HG03039 (cell line): ENCODE results near the gene KYAT1.

ENCODE experiments used
- ATAC-seq: cut with Tn5 transposase; IDR thresholded peaks from one replicate; pipeline ENCODE4 v1.9.1; 2021; ENCODE audit warnings: mild to moderate bottlenecking, moderate library complexity; ENCODE audit not compliant: unreplicated experiment

The KYAT1 gene

DNA sequence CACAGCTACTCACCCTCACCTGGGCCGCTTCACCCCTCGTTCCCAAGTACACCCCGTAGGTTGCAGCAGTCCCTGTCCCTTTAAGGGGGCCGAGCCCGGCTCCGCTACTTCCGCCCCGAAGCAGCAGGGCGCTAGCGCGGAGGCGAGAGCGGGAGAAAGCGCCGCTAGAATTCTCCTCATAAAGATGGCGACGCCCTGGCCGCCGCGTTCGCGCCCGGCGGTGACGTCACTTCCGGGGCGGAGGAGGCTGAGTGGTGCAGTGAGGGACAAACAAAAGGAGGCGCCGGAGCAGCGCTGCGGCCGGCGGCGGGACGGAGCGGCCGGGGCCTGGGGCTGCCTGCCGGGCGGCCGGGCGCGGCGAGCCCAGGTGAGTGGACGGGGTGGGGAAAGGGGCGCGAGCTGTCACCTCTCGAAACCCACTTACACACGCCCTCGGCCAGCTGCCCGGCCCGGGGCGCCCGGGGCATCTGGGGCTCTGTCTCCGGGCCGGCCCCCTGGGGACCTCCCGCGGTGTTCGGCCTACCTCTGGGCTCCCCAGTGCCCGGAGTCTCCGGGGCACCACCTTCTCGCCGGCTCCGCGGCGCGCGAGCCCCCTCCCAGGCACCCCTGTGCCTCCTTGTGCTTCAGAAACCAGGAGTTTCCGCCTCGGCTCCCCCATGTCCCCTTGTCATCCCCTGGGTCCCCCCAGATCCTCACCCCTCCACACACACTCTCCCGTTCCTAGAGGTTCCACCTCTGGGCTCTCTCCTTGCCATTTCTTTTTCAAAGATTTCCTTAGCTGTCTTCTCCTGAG, at the start of gene KYAT1, which contains the start of gene LRRC8A:
Gene KYAT1 (minus strand): TSS at position 67 of the 793 bp plus-strand sequence. CDS start 36,545 bp downstream, outside the sequence.
Gene LRRC8A (plus strand): TSS at position 250 of the 793 bp plus-strand sequence. CDS start 25,032 bp downstream, outside the sequence.
- ATAC-seq = peak; percentile 69

DNA sequence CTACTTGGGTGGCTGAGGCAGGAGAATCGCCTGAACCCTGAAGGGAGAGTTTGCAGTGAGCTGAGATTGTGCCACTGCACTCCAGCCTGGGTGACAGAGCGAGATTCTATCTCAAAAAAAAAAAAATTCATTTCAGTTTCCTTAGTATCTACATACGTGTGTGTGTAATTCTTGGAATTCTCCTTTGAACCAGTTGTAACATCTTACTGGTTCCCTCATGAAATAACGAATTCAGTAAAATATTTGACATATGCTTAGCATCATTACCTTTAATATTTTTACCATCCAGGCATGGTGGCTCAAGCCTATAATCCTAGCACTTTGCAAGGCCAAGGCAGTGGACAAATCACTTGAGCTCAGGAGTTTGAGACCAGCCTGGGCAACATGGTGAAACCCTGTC, 47.8 kb upstream of the KYAT1 start:
- no peak for ATAC-seq

DNA sequence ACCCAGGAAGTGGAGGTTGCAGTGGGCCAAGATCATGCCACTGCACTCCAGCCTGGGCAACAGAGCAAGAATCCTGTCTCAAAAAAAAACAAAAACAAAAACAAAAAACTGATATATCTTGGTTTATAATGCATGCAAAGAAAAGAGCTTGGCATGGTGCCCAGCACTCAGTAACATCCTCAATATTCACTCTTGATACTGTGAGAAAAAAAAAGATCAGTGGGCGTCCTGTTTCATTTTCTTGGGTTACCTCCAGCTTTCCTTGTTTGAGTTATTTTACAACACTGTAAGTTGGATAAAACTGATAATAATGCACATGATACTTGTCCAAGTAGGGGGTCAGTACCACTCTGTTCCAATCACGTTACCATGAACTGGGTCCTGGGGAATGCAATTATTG, 46.9 kb upstream of the KYAT1 start:
- ATAC-seq = no peak

DNA sequence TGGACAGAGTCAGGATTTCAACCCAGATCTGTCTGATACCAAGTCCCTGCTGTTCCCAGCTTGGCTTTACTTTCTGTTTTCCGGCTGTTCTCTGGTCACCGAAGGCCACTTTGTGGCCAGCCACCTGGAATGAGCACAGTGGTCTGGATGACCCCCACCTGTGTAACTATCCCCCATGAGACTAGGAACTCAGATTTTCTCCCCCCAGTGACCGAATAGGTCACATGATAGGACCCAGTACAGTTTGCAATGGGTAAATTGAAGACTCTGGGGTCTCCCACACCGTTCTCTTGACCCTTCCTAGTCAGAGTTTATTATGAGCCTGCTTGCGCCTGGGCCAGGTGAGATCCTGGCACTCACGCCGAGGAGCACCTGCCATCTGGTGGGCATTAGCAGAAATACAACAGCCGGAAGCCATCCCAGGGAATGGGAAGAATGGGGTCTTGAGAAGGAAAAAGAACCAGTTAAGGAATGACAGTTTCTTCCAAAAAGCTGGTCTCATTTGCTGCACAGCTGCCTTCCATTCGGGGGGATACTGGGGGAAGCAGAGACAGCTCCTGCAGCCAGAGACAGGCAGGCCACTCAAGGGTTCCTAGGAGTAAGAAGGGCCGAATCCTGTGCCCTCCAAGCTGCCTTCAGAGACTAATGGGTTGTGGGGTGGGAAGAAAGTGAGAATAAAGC, 46.1 kb upstream of the KYAT1 start:
- no peak for ATAC-seq

DNA sequence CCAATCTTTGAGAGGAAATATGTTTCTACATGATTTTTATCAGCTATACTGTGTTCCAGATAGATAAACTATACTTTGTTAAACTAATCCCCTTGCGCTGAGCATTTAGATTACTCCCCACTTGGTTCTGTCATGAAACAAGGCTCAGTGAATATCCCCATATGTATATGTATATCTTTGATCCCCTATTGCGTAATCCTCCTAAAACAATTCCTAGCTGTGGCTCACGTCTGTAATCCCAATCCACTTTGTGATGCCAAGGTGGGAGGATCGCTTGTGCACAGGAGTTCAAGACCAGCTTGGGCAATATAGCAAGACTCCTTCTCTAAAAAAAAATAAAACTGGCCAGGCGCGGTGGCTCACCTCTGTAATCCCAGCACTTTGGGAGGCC, 41.7 kb upstream of the KYAT1 start:
- no peak for ATAC-seq

DNA sequence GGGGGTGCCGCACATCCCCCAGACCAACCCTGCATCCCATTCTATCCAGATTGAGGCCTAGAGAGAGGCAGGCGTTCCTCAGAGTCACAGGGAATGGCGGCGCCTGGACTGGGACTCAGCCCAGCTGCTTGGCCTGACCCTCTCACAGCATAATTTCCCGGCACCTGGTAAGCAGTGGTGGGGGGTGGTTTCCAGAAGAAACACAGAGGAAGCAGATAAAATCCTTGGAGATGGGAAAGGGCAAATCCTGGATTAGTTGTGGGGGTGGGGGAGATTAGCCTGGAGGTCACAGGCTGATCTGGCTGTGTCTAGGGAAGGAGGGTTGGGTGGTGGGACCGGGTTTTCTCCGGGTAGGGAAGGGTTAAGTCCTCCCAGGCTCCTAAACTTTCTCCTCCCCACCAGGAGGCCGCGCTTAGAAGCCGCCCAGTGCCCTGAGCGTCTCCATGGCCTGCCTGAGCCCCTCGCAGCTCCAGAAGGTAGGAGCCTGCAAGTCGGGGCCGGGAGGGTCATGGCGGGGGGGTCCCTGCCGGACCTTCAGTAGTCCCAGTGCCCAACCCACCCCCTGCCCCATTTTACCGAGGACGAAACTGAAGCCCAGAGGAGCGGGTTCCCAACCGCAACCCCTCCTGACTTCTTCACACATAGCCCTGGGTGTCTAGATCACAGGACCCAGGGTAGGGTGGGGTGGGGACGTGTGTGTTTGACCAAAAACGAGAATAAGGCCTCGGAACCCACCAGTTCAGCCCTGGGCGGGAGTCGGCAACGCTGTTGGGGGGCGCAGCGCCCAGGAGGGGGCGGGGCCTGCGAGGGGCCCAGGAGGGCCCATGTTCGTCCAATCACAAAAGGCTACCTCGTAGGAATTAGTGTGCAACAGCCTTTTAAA, 40.4 kb upstream of the KYAT1 start:
- ATAC-seq = no peak

DNA sequence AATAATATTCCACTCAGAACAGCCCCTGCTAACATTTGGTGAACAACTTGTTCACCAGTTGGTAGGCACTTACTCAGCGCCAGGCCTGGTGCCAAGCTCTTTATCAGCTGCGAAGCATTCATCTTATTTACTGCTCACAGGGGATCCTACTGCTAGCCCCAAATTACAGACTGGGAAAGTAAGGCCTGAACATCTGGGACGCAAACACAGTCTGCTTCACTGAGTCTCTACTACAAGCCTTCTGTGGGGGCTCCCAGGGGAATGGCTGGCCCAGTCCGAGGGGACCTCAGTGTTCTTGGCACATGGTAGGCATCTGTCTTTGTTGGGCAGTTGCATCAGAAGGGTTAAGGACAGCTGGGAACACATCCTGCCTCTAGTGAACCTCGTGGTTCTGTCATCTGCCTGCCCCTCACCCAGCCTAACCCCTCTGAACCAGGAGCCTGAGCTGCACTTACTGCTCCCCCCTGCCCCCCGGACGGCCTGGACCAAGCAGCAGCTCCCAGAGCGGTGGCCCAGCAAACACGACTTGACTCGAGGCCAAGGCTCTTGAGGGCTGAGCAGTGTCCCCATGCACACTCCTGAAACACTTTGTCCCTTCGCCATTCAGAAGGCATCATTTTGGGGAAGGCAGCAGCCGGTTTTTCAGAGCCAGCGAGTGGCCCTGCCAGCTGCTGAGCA, 38.8 kb upstream of the KYAT1 start, which contains the start of gene PHYHD1:
Gene PHYHD1 (plus strand): TSS at position 602 of the 678 bp plus-strand sequence. CDS start 1,342 bp downstream, outside the sequence.
- no peak for ATAC-seq

DNA sequence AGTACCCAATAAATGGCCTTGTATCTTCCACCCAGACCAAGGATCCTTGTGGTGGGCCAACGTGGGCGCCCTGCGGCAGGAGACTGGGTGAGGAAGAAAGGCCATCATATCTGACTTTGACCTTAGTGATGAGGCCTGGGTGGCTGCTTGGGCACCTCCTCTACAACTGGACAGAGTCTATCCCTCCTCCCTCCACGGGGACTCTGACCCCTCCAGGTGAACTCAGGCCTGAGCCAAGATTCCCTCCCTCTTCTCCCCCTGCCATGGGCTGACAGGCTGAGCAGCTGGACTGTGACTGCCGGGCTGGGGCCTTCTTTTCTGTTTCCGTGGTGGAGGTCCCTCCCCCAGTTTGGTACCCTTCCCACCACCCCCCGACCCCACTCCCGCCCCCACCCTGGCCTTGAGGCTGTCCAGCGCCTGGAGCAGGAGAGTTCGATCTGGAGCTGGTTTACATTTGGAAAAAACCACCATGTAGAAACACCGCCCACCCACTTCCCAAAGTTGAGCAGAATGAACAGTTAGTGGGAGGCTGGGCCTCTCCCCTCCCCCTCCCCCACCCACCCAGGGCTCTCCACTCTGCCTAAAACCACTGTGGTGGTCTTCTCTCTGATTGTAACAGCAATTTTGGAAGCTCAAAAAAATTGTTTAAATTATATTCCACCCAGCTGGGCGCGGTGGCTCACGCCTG, 37.8 kb upstream of the KYAT1 start:
- no peak for ATAC-seq

DNA sequence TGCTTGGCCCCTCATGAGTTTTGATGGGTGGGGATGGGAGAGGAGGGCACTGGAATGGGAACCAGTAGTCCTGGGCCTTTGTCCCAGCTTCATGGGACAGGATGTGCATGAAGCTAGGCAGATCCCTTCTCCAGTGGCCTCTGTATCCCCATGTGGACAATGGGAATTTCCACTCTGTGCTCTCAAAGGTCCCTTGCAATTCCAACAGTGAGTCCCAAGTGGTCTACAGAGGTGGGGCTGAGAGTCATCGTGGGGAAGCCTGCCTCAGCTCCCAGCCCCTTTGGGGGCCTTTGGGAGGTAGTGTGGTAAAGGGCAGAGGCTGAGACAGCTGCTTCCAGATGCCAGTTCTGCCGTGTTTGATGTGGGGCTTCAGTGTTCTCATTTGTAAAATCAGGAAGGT, 37.2 kb upstream of the KYAT1 start:
- ATAC-seq = no peak

DNA sequence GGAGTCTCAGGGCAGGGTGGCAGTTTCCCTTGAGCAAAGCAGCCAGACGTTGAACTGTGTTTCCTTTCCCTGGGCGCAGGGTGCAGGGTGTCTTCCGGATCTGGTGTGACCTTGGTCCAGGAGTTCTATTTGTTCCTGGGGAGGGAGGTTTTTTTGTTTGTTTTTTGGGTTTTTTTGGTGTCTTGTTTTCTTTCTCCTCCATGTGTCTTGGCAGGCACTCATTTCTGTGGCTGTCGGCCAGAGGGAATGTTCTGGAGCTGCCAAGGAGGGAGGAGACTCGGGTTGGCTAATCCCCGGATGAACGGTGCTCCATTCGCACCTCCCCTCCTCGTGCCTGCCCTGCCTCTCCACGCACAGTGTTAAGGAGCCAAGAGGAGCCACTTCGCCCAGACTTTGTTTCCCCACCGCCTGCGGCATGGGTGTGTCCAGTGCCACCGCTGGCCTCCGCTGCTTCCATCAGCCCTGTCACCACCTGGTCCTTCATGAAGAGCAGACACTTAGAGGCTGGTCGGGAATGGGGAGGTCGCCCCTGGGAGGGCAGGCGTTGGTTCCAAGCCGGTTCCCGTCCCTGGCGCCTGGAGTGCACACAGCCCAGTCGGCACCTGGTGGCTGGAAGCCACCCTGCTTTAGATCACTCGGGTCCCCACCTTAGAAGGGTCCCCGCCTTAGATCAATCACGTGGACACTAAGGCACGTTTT, 35.5 kb upstream of the KYAT1 start:
- no peak for ATAC-seq

DNA sequence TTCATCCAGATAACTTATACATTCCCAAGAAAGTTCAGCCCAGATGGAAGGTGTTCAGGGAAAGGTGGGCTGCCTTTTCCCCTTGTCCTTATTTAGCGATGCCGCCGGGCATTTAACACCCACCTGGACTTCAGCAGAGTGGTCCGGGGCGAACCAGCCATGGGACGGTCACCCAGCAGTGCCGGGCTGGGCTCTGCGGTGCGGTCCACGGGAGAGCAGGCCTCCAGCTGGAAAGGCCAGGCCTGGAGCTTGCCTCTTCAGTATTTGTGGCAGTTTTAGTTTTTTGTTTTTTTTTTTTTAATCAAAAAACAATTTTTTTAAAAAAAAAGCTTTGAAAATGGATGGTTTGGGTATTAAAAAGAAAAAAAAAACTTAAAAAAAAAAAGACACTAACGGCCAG, 35.0 kb upstream of the KYAT1 start:
- ATAC-seq = no peak

DNA sequence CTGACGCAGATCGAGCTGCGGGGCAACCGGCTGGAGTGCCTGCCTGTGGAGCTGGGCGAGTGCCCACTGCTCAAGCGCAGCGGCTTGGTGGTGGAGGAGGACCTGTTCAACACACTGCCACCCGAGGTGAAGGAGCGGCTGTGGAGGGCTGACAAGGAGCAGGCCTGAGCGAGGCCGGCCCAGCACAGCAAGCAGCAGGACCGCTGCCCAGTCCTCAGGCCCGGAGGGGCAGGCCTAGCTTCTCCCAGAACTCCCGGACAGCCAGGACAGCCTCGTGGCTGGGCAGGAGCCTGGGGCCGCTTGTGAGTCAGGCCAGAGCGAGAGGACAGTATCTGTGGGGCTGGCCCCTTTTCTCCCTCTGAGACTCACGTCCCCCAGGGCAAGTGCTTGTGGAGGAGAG, 34.5 kb upstream of the KYAT1 start:
- ATAC-seq = no peak

DNA sequence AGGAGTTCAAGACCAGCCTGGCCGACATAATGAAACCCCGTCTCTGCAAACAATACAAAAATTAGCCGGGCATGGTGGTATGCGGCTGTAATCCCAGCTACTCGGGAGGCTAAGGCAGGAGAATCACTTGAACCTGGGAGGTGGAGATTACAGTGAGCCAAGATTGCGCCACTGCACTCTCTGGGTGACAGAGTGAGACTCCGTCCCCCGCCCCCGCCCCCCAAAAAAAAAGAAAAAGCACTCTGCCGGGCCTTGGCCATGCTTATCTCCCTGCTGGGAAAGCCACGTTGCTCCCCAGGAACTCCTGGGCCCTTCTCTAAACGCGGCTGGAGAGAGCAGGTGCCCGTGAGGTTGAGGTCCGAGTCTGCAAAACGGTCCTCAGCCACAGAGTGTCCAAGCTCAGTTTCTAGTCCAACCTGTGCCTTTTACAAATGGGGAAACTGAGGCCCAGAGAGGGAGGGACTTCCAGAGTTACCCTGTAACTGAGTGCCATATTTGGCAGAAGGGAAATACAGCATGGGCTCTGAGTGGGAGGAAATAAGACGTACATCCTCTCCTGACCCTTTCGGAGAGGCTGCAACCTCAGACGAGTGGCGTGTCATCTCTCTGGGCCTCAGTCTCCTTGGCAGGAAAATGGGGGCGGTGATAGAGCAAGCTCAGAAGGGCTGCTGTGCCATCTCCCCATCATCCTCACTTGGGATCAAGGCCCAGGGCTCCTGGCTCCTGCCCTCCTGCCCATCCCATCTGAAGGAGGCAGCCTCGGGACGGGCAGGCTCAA, 32.4 kb upstream of the KYAT1 start:
- ATAC-seq = no peak

DNA sequence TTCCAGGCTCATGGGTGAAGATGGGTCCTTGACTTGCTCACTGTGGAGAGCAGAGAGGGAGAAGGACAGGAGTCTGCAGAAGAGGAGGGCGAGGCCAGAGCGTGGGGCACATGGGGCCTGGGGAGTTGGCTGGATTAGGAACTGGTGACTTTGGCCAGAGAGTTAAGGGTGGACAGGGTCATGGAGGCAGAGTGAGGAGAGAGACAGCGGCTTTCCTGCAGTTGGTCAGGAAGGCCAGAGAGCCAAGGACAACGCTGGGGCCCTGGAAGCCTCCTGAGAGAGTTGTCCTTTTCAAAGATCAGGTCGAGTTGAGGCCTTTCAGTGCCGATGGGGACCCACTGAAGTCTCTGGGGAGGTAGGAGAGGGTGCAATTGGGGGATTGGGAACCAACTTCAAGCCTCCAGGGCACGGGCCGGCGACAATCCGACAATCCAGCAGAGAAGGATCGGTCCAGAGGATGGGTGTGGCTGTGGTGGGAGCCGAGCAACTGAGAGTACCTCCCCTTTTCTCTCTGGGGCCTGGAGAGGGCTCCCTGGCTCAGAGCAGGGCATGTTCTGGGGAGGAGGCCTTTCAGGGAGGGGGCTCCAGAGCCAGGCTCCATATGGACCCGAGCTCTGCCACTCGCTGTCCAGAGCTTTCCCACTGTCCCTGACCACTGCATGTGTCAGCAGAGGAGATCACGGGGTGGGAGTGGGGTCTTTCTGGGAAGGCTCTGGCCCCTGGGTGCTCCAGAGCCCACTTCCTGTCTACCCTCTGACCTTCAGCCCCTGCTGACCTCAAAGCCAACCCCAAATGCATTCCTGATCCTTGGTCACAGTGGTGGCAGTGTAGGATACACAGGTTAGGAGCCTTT, 31.5 kb upstream of the KYAT1 start:
- no peak for ATAC-seq

DNA sequence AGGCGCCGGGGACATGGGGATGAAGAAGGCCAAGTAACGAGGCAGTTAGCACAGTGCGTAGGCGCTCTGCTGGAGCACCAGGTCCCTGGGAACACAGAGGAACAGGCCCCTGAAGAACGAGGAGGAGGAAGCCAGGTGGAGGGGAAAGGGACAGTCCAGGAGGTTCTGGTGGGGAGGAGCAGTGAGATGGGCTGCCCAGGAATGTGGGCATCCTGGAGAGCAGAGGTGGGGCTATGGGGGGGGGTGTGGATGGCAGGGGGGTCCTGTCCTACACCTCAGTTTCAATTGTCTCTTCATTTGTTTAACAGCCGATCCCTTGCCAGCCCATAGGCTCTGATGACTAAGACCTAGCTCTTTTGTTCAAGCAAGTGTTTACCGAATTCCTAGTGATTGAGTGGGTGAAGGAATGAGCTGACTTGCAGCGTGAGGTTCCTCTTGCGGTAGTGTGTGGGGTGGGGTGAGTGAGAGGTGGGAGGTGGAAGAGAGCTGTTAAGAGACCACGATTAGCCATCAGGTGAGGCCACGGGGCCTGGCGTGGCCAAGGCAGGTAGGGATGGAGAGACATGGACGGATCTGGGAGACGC, 30.6 kb upstream of the KYAT1 start:
- no peak for ATAC-seq

DNA sequence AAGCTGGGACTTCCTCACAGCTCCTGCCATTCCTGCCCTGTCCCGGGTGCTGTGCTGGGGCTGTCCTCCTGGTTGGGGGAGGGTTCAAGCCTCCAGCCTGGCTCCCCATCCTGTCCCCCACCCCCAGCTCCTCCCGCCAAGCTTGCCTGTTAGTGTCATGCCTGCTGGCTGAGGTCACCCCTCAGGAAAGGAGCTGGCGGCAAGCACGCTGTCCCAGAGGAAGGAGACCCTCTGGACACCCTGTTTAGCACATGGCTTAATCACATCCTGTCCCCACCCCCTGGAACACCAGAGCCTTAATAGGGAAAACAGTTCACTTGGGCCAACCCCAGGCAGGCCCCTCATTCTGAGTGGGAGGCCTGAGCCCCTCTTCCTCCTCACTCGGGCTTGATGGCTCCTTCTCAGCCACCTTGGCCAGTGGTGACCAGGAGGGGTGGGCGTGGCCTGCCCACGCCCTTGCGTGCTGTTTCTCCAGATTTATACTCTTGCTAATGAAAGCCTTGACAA, 29.8 kb upstream of the KYAT1 start:
- no peak for ATAC-seq

DNA sequence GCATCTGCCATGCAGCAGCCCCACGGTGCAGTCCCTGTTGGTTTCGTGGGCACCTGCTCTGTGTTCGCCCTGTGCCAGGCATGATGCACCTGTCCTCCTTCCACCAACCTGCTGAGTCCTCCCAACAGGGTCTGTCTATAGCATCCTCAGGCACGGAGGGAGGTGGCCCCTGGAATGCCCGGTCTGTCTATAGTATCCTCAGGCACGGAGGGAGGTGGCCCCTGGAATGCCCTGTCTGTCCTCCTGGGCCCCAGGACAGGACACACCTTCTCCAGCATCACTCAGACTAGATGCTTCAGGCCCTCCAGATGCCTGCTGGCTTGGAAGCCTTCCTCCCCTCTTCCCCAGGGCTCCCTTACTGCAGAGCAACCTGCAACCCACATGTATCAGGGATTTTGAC, 29.2 kb upstream of the KYAT1 start:
- no peak for ATAC-seq
